ENCODE results near the gene FHOD3. TPM values are rescaled to one million over a fixed set of nuclear protein-coding genes. Genes with fewer than 3 reads are reported as not detected.
"Not testable (repeated sequence)": the region's sequence is repeated elsewhere in the genome, so short reads cannot be mapped to it uniquely, and the experiment has no call there.

Gene FHOD3
- total RNA-seq, 2 donors from 2014 or later: not detected

- ATAC-seq: no peak
- Mint-ChIP-seq H3K36me3 (no peaks in the 10 kb centered on the region), H3K27ac (no peak overlapping the region)
These were observed 237.9 kb downstream of the FHOD3 start for GRCh38 chr18:36535202-36535935.

GRCh38 chr18:36536426-36536825 is 238.9 kb downstream of the FHOD3 start:
- DNase-seq (ENCODE audit: low spot score in 2 of 2) (no peak), ATAC-seq (no peak)
- no peaks in the 10 kb centered on the region for H3K36me3 Mint-ChIP-seq
- no peak overlapping the region for H3K27ac Mint-ChIP-seq
- H3K9me3 Mint-ChIP-seq: no peaks in the 10 kb centered on the region

More at GRCh38 chr18:36535202-36535935, 237.9 kb downstream of the FHOD3 start:
- no peak for DNase-seq (ENCODE audit: low spot score in 2 of 2)
- H3K9me3 Mint-ChIP-seq: no peaks in the 10 kb centered on the region

- H3K9me3 Mint-ChIP-seq: no peaks in the 10 kb centered on the region
- no peak for ATAC-seq
- H3K36me3 Mint-ChIP-seq: no peaks in the 10 kb centered on the region
- H3K27ac Mint-ChIP-seq: no peak overlapping the region
- DNase-seq (ENCODE audit: low spot score in 2 of 2): no peak
These were observed 239.8 kb downstream of the FHOD3 start for GRCh38 chr18:36537289-36537688.

- DNase-seq (ENCODE audit: low spot score in 2 of 2): no peak
- H3K9me3 Mint-ChIP-seq: no peaks in the 10 kb centered on the region
- H3K36me3 Mint-ChIP-seq: no peaks in the 10 kb centered on the region
- ATAC-seq: no peak
- H3K27ac Mint-ChIP-seq: no peak overlapping the region
These were observed 242.2 kb downstream of the FHOD3 start for GRCh38 chr18:36539674-36540231.

- Mint-ChIP-seq H3K9me3 (no peaks in the 10 kb centered on the region), H3K36me3 (no peaks in the 10 kb centered on the region), H3K27ac (no peak overlapping the region)
- ATAC-seq (no peak), DNase-seq (ENCODE audit: low spot score in 2 of 2) (no peak)
These were observed 245.5 kb downstream of the FHOD3 start for GRCh38 chr18:36543030-36543429.

- no peaks in the 10 kb centered on the region for H3K9me3 Mint-ChIP-seq
- DNase-seq (ENCODE audit: low spot score in 2 of 2) (no peak), ATAC-seq (no peak)
- no peak overlapping the region for H3K27ac Mint-ChIP-seq
- H3K36me3 Mint-ChIP-seq: no peaks in the 10 kb centered on the region
These were observed 246.6 kb downstream of the FHOD3 start for GRCh38 chr18:36543991-36544725.

- Mint-ChIP-seq H3K9me3 (no peaks in the 10 kb centered on the region), H3K27ac (no peak overlapping the region), H3K36me3 (no peaks in the 10 kb centered on the region)
- ATAC-seq: no peak
- DNase-seq (ENCODE audit: low spot score in 2 of 2): no peak
These were observed 248.4 kb downstream of the FHOD3 start for GRCh38 chr18:36545821-36546427.

- H3K27ac Mint-ChIP-seq: no peak overlapping the region
These were observed 249.4 kb downstream of the FHOD3 start for GRCh38 chr18:36546876-36547275.

GRCh38 chr18:36547544-36547943 is 250.0 kb downstream of the FHOD3 start:
- Mint-ChIP-seq H3K27ac (no peak overlapping the region), H3K9me3 (no peaks in the 10 kb centered on the region), H3K36me3 (no peaks in the 10 kb centered on the region)
- ATAC-seq: no peak
- DNase-seq (ENCODE audit: low spot score in 2 of 2): no peak

More at GRCh38 chr18:36546876-36547275, 249.4 kb downstream of the FHOD3 start:
- Mint-ChIP-seq H3K36me3 (no peaks in the 10 kb centered on the region), H3K9me3 (no peaks in the 10 kb centered on the region)
- no peak for ATAC-seq
- no peak for DNase-seq (ENCODE audit: low spot score in 2 of 2)

GRCh38 chr18:36551274-36551673 is 253.8 kb downstream of the FHOD3 start:
- DNase-seq (ENCODE audit: low spot score in 2 of 2); ATAC-seq; H3K9me3 Mint-ChIP-seq; H3K36me3 Mint-ChIP-seq; H3K27ac Mint-ChIP-seq: not testable (repeated sequence)

GRCh38 chr18:36558234-36558633 is 260.7 kb downstream of the FHOD3 start:
- H3K36me3 Mint-ChIP-seq: no peaks in the 10 kb centered on the region
- no peak for DNase-seq (ENCODE audit: low spot score in 2 of 2)
- H3K9me3 Mint-ChIP-seq: peaks cover 0 to 9% of the 10 kb centered on the region in 2 donors
- H3K27ac Mint-ChIP-seq: no peak overlapping the region
- no peak for ATAC-seq

GRCh38 chr18:36559149-36559857 is 261.8 kb downstream of the FHOD3 start:
- ATAC-seq: no peak
- H3K36me3 Mint-ChIP-seq: no peaks in the 10 kb centered on the region
- H3K9me3 Mint-ChIP-seq: peaks cover 0 to 9% of the 10 kb centered on the region in 2 donors
- no peak for DNase-seq (ENCODE audit: low spot score in 2 of 2)
- no peak overlapping the region for H3K27ac Mint-ChIP-seq

GRCh38 chr18:36560187-36560586 is 262.7 kb downstream of the FHOD3 start:
- Mint-ChIP-seq H3K36me3 (no peaks in the 10 kb centered on the region), H3K9me3 (peaks cover 0 to 9% of the 10 kb centered on the region in 2 donors), H3K27ac (no peak overlapping the region)
- no peak for ATAC-seq
- DNase-seq (ENCODE audit: low spot score in 2 of 2): no peak

GRCh38 chr18:36561046-36561445 is 263.5 kb downstream of the FHOD3 start:
- ATAC-seq: no peak
- Mint-ChIP-seq H3K27ac (no peak overlapping the region), H3K36me3 (no peaks in the 10 kb centered on the region), H3K9me3 (peaks cover 0 to 9% of the 10 kb centered on the region in 2 donors)
- DNase-seq (ENCODE audit: low spot score in 2 of 2): no peak

- ATAC-seq: no peak
- no peaks in the 10 kb centered on the region for H3K9me3 Mint-ChIP-seq
These were observed 267.3 kb downstream of the FHOD3 start for GRCh38 chr18:36564841-36565240.

GRCh38 chr18:36567800-36568199 is 270.3 kb downstream of the FHOD3 start:
- ATAC-seq (no peak), DNase-seq (ENCODE audit: low spot score in 2 of 2) (no peak)
- no peaks in the 10 kb centered on the region for H3K36me3 Mint-ChIP-seq
- H3K27ac Mint-ChIP-seq: no peak overlapping the region
- H3K9me3 Mint-ChIP-seq: no peaks in the 10 kb centered on the region

More at GRCh38 chr18:36564841-36565240, 267.3 kb downstream of the FHOD3 start:
- DNase-seq (ENCODE audit: low spot score in 2 of 2): no peak
- Mint-ChIP-seq H3K27ac (no peak overlapping the region), H3K36me3 (no peaks in the 10 kb centered on the region)
